RWPE2 (cell line): ENCODE measurements around the gene BEX2.

ENCODE experiments used
- ATAC-seq: fragments of 200-7000 bp; cut with Tn5 transposase; 3 replicates; pipeline ENCODE4 v1.9.1; 2021; ENCODE audit warnings: low read depth
- DNase-seq: peaks from one replicate; pipeline ENCODE4 v3.0.0-alpha.2; 2020; ENCODE audit warnings: low spot score
- H3K27ac ChIP-seq: fragments of 450-650 bp; 2 replicates; pipeline ENCODE4 v1.5.1; 2017; ENCODE audit warnings: mild to moderate bottlenecking; ENCODE audit not compliant: poor library complexity, severe bottlenecking
- H3K27me3 ChIP-seq: fragments of 250-450 bp; sonication (Bioruptor Pico); 2 replicates; pipeline ENCODE4 v1.5.1; 2021; ENCODE audit warnings: mild to moderate bottlenecking, moderate library complexity; ENCODE audit not compliant: insufficient read depth, poor library complexity, severe bottlenecking
- H3K36me3 ChIP-seq: fragments of 250-450 bp; sonication (Bioruptor Pico); 2 replicates; pipeline ENCODE4 v1.5.1; 2020; ENCODE audit warnings: low read depth, mild to moderate bottlenecking, moderate library complexity
- H3K4me1 ChIP-seq: fragments of 250-450 bp; sonication (Bioruptor Pico); 2 replicates; pipeline ENCODE4 v1.5.1; 2021; ENCODE audit warnings: mild to moderate bottlenecking, moderate library complexity; ENCODE audit not compliant: insufficient read depth, poor library complexity, severe bottlenecking
- H3K4me3 ChIP-seq: fragments of 250-450 bp; sonication (Bioruptor Pico); 2 replicates; pipeline ENCODE4 v1.5.1; 2021; ENCODE audit warnings: mild to moderate bottlenecking, moderate library complexity; ENCODE audit not compliant: severe bottlenecking
- H3K9me3 ChIP-seq: fragments of 250-450 bp; sonication (Bioruptor Pico); 2 replicates; pipeline ENCODE4 v1.5.1; 2021; ENCODE audit warnings: mild to moderate bottlenecking, moderate library complexity; ENCODE audit not compliant: severe bottlenecking
- TF ChIP-seq, protein P1 (sequence below): fragments of 450-650 bp; IDR thresholded peaks from one replicate; pipeline ENCODE4 v1.5.1; 2017; ENCODE audit warnings: mild to moderate bottlenecking, moderate library complexity; ENCODE audit not compliant: poor library complexity, severe bottlenecking

BEX2 gene

DNA sequence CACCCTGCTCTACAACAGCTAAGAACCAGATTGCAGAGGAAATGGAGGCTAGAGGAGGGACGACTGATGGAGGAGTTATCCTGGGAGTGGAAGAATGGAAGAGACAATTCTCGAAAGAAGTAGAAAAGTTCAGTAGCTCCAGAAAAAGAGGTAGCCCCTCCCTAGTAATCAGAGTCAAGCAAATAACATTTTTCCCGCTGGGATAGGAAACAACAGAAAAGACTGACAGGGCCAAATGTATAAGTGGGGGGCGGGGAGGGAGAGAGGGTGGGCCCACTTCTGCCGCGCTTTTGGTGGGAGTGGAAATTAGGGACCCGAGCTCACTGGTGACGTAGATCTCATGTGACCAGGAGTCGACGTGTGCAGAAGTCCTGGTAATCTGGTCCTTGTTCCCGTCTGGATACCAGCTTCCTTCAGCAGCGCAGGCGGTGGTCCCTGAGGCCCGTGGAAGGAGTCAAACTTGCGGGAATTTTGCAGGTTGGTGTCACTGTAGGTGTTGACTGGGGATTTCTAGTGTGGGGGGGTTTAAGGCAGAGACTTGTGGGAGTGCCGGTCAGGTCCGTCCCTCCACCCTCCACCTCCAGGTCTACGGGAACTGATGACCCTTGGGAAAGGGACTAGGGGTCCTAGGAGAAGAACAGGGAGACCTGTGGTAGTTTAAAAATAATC, 45.5 kb upstream of the BEX2 start, which contains the start of gene TCEAL9:
TSS of gene TCEAL9 (plus strand) at position 377 of the 669 bp plus-strand sequence. CDS start 1,179 bp downstream, outside the sequence.
- no peaks in the 10 kb centered on the region for H3K9me3 ChIP-seq
- no peaks in the 10 kb centered on the region for H3K4me1 ChIP-seq
- no peak for DNase-seq
- peaks cover 7% of the 10 kb centered on the region; the same call in 1 of the 2 replicates for H3K36me3 ChIP-seq
- ATAC-seq: peak; percentile 69; the same call in 2 of the 3 replicates
- H3K27ac ChIP-seq: peak within 1 kb of the TSS; percentile 56
- H3K4me3 ChIP-seq: peak within 1 kb of the TSS; percentile 70
- no peaks in the 10 kb centered on the region for H3K27me3 ChIP-seq
- TF ChIP-seq, protein P1, sequence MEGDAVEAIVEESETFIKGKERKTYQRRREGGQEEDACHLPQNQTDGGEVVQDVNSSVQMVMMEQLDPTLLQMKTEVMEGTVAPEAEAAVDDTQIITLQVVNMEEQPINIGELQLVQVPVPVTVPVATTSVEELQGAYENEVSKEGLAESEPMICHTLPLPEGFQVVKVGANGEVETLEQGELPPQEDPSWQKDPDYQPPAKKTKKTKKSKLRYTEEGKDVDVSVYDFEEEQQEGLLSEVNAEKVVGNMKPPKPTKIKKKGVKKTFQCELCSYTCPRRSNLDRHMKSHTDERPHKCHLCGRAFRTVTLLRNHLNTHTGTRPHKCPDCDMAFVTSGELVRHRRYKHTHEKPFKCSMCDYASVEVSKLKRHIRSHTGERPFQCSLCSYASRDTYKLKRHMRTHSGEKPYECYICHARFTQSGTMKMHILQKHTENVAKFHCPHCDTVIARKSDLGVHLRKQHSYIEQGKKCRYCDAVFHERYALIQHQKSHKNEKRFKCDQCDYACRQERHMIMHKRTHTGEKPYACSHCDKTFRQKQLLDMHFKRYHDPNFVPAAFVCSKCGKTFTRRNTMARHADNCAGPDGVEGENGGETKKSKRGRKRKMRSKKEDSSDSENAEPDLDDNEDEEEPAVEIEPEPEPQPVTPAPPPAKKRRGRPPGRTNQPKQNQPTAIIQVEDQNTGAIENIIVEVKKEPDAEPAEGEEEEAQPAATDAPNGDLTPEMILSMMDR: no peak

DNA sequence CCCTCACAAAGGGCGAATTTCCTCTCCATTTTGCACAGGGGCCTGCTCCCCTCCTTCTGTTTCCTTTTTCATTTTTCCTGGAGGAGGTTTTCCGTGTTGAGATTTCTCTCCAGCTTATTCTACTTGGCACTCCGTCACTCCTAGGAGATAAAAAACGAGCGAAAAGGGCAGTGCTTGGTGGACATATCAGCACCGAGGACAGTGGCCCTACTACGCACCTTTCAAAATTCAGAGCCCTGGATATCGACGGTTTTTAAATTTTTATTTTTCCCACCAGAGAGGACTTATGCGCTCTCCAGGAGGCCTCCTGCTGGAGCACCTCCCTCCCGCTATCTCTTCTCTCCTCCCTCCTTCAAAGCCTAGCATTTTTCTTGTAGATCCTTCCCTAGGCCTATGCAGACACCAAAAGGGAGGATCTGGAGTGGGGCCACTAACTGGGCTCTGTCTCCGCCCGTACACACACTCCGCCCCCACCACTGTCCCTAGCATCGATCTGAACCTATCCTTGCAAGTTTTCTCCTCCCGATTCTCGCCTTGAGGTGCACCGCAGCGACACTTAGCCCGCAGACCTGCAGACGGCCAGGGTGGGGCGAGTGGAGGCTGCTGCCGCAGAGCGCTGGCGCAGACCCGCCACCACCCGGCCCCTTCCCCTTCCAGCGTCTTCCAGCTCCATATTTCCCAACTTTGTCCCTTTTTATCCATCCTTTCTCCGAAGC, 37.0 kb upstream of the BEX2 start:
- Histone ChIP-seq H3K4me1 (no peaks in the 10 kb centered on the region), H3K27me3 (no peaks in the 10 kb centered on the region), H3K36me3 (no peaks in the 10 kb centered on the region), H3K9me3 (no peaks in the 10 kb centered on the region), H3K4me3 (no peak overlapping the region), H3K27ac (no peak overlapping the region)
- TF ChIP-seq, protein P1: no peak
- ATAC-seq (no peak), DNase-seq (no peak)

DNA sequence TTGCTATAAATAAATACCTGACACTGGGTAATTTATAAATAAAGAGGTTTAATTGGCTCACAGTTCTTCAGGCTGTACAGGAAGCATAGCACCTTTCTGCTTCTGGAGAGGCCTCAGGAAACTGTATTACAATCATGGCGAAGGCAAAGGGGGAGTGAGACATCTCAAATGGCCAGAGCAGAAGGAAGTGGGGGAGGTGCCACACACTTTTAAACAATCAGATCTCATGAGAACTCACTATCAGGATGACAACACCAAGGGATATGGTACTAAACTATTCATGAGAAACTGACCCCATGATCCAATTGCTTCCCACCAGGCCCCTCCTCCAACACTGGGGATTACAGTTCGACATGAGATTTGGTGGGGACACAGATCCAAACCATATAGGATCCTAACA, 33.8 kb upstream of the BEX2 start:
- Histone ChIP-seq H3K4me3 (no peak overlapping the region), H3K36me3 (no peaks in the 10 kb centered on the region), H3K27ac (no peak overlapping the region), H3K27me3 (no peaks in the 10 kb centered on the region), H3K9me3 (no peaks in the 10 kb centered on the region), H3K4me1 (no peaks in the 10 kb centered on the region)
- TF ChIP-seq, protein P1: no peak
- ATAC-seq (no peak), DNase-seq (no peak)

DNA sequence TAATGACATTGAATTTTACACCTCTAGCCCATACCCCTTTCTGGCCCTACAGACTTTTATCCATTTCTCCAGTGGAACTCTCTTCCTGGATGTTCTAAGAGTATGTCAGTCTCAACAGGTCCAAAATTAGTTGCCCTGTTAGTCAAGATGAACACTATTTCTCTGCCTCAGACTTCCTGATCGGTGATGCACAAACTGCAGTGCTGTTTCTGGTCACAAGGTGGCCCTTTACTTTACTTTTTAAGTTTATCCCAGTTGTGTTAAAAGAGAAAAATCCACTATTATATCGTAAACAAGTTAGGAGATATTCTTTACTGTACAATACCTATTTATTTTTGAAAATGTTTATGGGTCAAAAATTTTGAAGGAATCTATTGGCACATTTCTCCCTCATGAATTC, 32.3 kb upstream of the BEX2 start:
- ATAC-seq: no peak
- Histone ChIP-seq H3K9me3 (no peaks in the 10 kb centered on the region), H3K4me3 (no peak overlapping the region), H3K36me3 (no peaks in the 10 kb centered on the region), H3K4me1 (no peaks in the 10 kb centered on the region), H3K27me3 (no peaks in the 10 kb centered on the region), H3K27ac (no peak overlapping the region)
- DNase-seq: no peak
- TF ChIP-seq, protein P1: peak; percentile 64

DNA sequence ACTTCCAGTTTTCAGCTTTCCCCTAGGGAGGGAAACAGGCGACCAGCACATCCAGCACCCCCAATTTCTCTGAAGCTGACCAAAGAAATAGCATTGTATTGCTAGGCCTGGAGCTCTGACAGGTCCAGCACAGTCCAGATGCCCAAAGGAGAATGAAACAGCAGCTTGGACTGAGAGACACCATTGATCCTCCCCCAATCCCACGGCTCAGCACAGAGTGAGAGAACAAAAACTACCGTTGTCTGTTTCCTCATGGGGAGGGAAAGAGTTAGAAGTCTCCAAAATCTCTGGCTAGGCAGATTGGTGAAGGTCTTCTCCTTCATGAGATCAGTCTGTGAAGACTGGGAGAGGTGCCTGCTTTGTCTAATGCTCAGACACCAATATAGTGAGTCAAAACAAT, 27.9 kb upstream of the BEX2 start:
- TF ChIP-seq, protein P1: no peak
- Histone ChIP-seq H3K4me1 (no peaks in the 10 kb centered on the region), H3K27me3 (no peaks in the 10 kb centered on the region), H3K9me3 (no peaks in the 10 kb centered on the region), H3K27ac (no peak overlapping the region), H3K36me3 (no peaks in the 10 kb centered on the region), H3K4me3 (no peak overlapping the region)
- no peak for ATAC-seq
- no peak for DNase-seq
